Ecto neural progenitor cell (in vitro differentiated cells): ENCODE data around the gene FALEC.
"Not testable (repeated sequence)": the region's sequence is repeated elsewhere in the genome, so short reads cannot be mapped to it uniquely, and the experiment has no call there.

ENCODE experiments used
- DNase-seq: peaks from one replicate; pipeline ENCODE4 v3.0.0-alpha.2; 2018; ENCODE audit warnings: low spot score

The FALEC gene

DNA sequence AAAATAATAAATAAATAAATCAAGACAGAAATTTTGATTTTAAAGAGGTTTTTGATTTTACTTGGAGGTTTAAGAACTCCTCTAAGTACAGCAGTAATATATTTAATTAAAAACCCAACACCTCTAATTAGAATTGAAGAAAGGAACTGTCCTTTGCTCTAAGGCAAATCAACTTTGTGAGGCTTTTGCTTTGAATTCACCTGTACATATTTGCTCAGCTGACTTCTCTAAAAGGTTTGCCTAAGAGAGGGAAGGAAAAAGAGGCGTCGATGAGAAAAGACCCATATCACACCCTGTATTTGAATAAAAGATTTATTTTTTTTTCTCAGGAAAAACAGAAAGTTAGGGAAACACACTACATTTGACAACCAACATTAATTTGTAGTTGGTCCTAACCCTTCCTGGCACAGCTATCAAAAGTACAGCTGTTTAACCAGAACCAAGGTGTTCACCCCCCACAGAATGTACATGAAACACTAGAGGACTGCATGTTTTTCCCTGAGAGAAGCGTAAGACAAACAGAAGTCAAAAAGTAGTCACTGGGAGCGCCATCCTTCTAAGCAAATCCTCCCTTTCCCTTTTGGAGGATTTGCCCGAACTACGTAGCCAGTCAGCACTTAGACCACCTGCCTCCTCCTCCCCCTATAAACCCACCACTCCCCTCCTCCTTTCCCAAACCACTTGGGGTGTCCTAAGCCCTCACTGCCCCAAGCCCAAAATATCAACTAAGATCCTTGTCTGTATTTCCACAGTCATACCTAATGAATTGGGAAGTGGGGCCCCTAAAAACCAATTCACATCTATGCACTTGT lies 58.9 kb downstream of the FALEC start:
- no peak for DNase-seq

DNA sequence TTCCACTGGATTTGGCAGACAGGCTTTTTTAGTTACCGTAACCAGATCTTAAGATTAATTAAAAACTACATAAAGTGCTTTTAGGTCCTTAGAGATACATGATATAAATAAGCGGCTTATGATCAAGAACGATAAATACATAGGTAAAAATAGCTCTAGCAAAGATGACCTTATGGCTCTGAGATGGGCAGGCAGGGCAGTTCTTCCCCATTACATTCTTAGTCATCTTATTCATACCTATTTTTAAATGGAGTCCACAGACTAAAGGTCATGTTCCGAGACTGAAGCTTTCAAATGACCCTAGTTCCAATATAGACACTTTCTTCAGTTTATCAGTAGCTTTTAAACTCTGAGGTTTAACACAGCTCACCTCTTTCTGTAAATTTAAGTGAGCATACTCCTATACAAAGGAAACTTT lies 59.5 kb downstream of the FALEC start:
- DNase-seq, result no peak

DNA sequence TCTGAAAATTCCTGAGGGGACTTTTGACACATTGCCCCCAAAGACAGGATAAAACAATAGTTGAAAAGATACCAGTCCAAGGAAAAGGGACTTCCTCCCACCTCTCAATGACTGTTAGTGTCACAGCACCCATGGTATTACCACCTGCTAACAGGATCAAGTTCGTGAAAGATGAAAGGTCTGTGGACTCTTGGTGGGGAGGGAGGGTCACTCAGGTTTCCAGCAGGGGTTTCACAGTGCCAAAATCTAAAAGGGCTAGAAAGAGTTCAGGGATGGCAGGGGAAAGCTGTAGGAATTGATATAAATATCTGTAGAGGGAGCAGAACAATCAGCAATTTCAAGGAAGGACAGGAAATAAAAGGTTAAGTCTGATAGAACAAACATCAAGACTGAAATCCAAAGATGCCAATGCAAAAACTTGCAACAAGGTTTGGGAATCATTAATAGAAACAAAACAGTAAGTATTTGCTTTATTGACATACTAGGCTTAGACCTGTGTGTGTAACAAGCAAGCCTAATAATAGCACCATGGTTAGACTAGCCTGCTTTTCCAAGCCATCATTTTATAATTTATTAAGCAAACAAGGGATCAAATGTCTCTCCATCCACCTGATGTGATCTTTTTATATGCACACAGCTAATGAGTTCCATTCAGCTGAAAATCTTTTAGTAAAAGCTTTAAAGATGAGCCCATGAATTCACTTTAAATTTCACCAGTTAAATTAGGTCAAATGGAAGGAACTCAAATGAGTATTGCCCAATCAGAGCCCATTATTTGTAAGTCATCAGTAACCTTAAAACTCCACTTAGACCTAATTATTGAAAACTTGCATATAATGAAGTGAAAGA lies 60.2 kb downstream of the FALEC start:
- DNase-seq, result no peak

DNA sequence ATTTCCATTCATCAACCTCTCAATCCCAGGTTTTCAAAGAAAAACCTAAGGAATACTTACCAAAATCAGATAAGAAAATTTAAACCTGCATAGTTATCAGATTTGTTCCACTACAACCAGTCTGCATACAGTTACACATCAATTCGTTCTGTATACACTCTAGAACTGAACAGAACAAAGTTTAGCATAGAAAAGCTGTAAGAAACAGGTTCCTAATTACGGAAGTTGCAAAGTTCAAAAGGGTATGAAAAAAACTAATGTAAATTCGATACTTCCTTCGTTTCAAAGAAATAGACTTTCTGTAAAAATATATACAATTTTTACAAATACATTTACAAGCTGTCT lies 60.8 kb downstream of the FALEC start:
- no peak for DNase-seq

DNA sequence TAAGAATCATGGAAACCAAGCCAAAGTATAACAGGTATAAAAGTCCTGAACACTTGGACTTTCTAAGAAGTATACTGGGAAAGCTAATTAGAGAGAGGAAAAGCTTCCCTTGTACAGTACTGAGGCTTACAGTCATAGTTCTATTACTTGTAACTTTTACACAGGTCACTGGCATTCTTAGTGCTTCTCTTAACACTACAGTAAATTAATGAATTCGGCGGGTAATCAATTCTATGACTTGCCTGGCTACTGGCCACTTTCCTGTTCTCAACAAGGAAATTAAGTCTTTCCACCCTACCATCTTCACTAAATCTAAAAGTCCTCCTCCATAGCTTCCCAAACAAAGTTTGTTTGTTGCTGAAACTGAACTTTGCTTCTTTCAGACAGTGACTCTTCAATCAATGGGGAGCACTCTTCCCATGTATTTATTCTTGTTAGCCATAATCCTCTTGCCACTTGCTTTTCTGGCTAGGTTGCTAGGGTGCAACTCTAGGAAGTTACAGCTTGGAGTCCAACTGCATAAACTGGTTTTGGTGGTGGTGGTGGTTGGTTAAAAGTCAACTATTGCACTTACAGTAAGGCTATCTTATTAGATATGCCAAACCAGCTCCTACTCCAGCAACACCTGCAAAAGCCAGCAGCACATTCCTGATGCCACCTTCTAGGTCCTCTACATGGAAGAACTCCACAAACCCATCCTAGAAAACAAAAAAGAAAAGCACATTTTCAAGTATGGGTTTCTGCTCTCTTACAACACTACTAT lies 61.4 kb downstream of the FALEC start:
- no peak for DNase-seq

DNA sequence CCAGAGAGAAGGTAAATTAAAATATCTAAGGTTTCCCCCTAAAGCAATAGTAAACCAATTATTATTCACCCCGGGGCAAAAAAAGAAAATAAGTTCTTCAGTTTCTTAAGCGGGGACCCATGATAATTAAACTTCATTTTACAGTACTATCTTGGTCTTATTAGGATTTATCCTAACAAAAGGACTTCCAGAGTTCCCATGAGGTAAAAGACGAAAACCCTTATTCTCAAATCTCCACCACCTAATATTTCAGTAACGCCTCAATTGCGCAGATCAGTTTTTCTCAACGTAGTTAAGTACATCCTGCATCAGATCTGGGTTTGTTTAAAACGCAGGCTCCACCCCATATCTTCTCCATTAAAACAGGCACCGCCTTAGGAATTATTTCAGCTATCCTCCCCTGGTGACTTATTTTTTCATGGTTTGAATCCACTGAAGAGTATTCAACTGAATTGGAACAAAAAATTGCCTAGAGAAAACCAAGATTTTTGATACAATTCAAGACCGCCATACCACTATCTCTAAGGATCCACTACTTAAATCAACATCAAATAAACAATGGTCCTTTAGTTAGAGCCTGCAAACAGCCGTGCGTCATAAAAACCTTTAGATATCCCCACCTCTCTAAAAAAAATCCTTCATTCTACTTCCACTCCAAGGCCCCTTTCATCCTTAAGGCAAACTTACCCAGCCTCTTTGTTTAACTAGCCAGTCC lies 62.2 kb downstream of the FALEC start:
- no peak for DNase-seq

DNA sequence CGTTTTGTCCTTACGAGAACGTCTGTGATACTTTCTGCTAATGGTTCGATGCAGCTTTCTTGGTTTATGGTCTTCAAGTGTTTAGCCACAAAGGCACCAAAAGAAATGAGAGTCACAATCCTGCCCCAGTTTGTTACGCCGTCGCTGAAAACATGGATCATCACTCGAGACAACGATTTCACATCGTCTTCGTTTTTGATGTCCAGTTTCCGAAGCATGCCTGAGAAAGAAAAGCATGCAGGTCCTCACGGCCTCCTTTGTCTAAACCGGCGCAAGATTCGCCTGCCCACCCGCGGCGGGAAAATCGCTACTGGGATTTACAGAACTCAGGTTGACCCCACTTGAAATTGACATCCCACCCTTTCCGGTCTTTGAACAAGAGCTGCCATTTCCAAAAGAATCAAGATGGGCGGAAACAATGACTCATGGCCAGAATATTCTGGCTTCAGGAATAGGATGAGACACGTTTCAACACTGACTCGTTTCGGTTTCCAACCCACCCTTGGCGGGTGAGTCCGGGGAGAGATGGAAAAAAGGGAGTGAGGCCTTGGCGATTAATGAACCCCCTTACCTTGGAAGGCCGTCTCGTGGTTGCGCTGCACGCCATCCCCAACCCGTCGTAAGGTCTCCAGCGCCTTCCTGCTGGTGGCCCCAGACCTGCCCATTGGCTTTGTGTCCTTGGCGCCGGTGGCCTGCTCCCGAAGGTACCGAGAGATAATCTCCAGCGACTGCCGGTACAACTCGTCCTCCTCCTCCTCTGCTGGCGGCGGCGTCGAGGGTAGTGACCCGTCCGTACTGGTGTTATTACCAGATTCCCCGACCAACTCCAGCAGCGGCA lies 62.9 kb downstream of the FALEC start:
- DNase-seq, result peak; percentile 60

DNA sequence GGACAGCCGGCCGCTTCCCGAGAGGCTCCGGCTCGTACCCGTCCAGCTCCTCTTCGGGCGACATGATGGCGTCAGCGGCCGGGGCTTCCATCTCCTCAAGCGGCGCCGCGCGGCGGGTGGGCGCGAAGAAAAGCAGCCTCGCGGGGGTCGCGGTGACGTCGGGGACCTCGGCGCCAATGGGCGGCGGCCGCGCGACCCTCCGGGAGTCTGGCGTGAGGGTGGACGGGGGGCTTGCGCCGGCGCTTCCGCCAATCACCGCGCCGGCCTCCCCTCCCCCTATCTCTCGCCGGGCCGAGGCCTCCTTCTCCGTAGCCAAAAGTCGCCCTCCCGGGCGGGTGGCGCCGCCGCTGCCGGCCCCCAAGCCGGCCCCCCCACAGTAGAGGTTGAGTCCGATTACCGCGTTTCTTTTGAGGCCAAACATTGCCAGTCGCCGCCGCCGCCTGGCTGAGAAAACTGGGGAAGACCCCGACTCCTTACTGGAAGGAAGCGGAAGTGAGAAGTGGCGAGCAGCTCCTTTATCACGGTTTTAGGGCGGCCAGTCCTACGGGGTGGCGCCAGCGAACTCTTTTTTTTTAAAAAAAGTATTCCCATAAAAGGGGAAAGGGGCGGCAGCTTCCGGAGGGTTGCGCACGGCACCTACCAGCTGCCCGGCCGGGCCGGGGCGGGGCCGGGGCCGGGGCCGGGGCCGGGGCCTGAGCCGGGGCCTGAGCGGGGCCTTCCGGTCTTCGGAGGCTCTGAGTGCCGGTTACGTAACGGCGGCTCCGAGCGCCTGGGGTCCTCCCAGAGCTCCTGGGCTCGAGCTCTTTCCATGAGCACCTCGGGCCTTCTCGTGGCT lies 63.8 kb downstream of the FALEC start, which contains the start of gene MCL1:
MCL1 (minus strand) TSS at position 501 of the 835 bp plus-strand sequence; CDS start at position 421, 80 bp downstream.
- DNase-seq, result peak; percentile 94

DNA sequence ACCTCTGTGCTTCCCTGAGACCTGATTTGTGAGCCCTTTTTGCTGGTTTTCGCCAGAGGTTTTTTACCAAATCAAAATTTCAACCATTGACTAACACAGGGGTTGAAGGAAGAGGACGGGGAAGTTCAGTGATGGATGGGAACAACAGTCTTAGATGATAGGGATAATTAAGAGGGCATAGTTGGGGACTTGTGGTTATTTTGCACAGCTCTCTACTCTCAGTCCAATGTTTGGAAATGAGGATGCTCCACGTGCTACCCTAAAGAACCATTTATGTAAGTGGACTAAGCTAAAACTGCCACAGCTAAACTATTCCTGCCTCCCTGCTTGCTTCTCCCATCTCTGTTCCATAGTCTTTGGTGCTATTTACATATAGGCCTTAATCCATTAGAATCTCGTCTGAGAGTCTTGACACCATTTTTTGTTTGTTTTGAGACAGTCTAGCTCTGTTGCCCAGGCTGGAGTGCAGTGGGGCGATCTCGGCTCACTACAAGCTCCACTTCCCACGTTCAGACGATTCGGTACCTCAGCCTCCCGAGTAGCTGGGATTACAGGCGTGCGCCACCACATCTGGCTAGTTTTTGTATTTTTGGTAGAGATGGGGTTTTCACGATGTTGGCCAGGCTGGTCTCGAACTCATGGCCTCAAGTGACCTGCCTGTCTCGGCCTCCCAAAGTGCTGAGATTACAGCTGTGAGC lies 64.5 kb downstream of the FALEC start:
- DNase-seq, result peak; percentile 40

DNA sequence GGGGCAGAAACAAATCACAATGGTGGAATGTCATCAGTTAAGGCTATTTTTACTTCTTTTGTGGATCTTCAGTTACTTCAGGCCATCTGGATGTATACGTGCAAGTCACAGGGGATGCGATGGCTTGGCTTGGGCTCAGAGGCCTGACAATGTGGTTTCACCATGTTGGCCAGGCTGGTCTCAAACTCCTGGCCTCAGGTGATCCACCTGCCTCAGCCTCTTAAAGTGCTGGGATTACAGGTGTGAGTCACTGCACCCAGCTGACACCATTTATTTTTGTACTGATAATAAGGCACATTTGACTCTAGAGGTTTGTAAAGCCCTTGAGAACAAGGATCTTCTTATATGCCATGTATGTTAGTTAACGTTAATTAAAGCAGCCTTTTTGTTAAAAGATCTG lies 65.4 kb downstream of the FALEC start:
- DNase-seq, result not testable (repeated sequence)

DNA sequence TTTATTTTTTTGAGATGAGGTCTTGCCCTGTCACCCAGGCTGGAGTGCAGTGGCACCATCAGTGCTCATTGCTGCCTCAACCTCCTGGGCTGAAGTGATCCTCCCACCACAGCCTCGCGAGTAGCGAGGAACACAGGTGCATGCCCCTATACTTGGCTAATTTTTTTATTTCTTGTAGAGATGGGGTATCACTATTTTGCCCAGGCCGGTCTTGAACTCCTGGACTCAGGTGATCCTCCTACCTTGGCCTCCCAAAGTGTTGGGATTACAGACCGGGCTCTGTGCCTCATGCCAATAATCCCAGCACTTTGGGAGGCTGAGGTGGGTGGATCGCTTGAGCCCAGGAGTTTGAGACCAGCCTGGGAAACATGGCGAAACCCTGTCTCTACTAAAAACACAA lies 65.9 kb downstream of the FALEC start:
- DNase-seq, result not testable (repeated sequence)

DNA sequence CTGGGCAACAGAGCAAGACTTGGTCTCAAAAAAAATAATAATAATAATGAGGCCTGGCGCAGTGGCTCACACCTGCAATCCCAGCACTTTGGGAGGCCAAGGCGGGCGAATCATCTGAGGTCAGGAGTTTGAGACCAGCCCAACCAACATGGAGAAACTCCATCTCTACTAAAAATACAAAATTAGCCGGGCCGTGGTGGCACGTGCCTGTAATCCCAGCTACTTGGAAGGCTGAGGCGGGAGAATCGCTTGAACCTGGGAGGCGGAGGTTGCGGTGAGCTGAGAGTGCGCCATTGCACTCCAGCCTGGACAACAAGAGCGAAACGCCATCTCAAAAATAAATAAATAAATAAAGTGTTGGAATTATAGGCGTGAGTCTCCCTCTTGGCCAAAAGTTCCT lies 66.4 kb downstream of the FALEC start:
- not testable (repeated sequence) for DNase-seq

DNA sequence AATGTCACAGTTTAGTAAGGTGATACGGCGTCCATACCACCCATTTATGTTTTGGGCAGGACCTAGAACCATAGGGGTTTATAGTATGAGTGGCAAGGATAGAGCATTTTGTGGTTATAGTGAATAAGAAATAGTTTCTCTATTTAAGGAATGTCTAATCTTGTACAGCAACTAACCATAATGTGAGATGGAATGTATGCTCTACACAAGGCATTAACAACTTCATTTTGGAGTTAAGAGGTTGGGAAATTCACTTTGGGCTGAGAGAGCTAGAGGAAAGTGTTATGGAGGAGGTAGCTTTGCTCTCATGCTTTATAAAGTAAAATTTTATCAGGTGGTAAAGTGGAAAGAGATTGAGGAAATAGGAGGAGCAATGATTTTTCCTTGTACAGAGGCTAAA lies 66.8 kb downstream of the FALEC start:
- no peak for DNase-seq
